Esophagus squamous epithelium (tissue), 5 donors: ENCODE measurements around the gene DENND4C. TPM values are rescaled to one million over a fixed set of nuclear protein-coding genes. Genes with fewer than 3 reads are reported as not detected.
"Not testable (repeated sequence)": the region's sequence is repeated elsewhere in the genome, so short reads cannot be mapped to it uniquely, and the experiment has no call there.

ENCODE experiments used
- DNase-seq: peaks from one replicate; lab custom pipeline; 2025; lab: John Stamatoyannopoulos, UW
- H3K27ac ChIP-seq, 4 donors: fragments of 200-600 bp; sonication (generic); one replicate each; pipeline ENCODE4 v1.5.1; 2016 to 2019; ENCODE audit warnings: mild to moderate bottlenecking in 1 of 4
- H3K27me3 ChIP-seq, 4 donors: fragments of 200-600 bp; sonication (generic); 1 replicate in 3 of 4; 2 replicates in 1 of 4; pipeline versions ENCODE4 v1.5.1 to v1.6.0; 2017 to 2021; ENCODE audit warnings: antibody characterized with exemption in 1 of 4
- H3K36me3 ChIP-seq, 3 donors: fragments of 200-600 bp; sonication (generic); one replicate each; pipeline ENCODE4 v1.5.1; 2016 to 2019
- H3K4me1 ChIP-seq, 3 donors: fragments of 200-600 bp; sonication (generic); one replicate each; pipeline ENCODE4 v1.5.1; 2017 to 2019
- H3K4me3 ChIP-seq, 4 donors: fragments of 200-600 bp; sonication (generic); 1 replicate in 3 of 4; 2 replicates in 1 of 4; pipeline ENCODE4 v1.5.1; 2016 to 2019; ENCODE audit warnings: mild to moderate bottlenecking in 2 of 4, moderate library complexity in 1 of 4
- H3K9me3 ChIP-seq, 3 donors: fragments of 200-600 bp; sonication (generic); one replicate each; pipeline ENCODE4 v1.5.1; 2016 to 2019
- CTCF ChIP-seq, 6 experiments: fragments of 450-650 bp in 4 of 6; fragments of 200-600 bp in 2 of 6; sonication (generic) in 2 of 6; IDR thresholded peaks; one replicate each; pipeline ENCODE4 v1.5.1; 2016 to 2019; ENCODE audit warnings: antibody characterized with exemption in 6 of 6, mild to moderate bottlenecking in 4 of 6, moderate library complexity in 4 of 6
- POLR2A ChIP-seq, 4 donors: fragments of 450-650 bp; IDR thresholded peaks; one replicate each; pipeline ENCODE4 v1.6.1; 2017; ENCODE audit warnings: antibody characterized with exemption in 4 of 4, mild to moderate bottlenecking in 4 of 4, moderate library complexity in 3 of 4
- WGBS, 2 donors: methylation state at CpG; one replicate each; pipeline ENCODE4 v1.1.5; 2018; 5-methylcytosine and 5-hydroxymethylcytosine counted together
- intact Hi-C: fragments of 100-400 bp; cut with DNase I; formaldehyde crosslinking; loops from one replicate; pipeline ENCODE4 v1.15.0; 2022
- total RNA-seq, 4 donors: library from RNA; depleted of rRNA; stranded (reverse); fragments of >200 nt; gene quantifications; one replicate each; pipeline ENCODE4 v1.1.0, GENCODE V29; 2016
- donor health status: DM: yes; HTN: yes; CAD: no.

Gene DENND4C
- total RNA-seq, 4 donors from 2014 or later = 32.7 to 65.8 (median 50.7) TPM

- no peak overlapping the region for H3K4me3 ChIP-seq
- no peak for DNase-seq
- WGBS, 2 donors = 91 to 100% methylated on average over 2 of the region's 2 CpGs
- peaks cover 0 to 26% (median 0%) of the 10 kb centered on the region in 3 donors for H3K4me1 ChIP-seq
- no peak for TF ChIP-seq CTCF (IDR thresholded peaks at IDR 0.05)
- no peak for TF ChIP-seq POLR2A (IDR thresholded peaks at IDR 0.05)
- H3K9me3 ChIP-seq = no peaks in the 10 kb centered on the region
- no peak overlapping the region for H3K27ac ChIP-seq
- H3K27me3 ChIP-seq = no peaks in the 10 kb centered on the region
- intact Hi-C loops = no loop called here
- peaks cover 0 to 36% (median 0%) of the 10 kb centered on the region in 3 donors for H3K36me3 ChIP-seq
These were observed 16.9 kb downstream of the DENND4C start for GRCh38 chr9:19247420-19247819.

- DNase-seq, H3K4me3 ChIP-seq, intact Hi-C loops, H3K27ac ChIP-seq, H3K27me3 ChIP-seq, H3K9me3 ChIP-seq: not testable (repeated sequence)
- 86 to 93% methylated on average over 7 to 8 of the region's 8 CpGs for WGBS, 2 donors
- H3K36me3 ChIP-seq = peaks cover 0 to 21% (median 0%) of the 10 kb centered on the region in 3 donors
- peaks cover 0 to 28% (median 0%) of the 10 kb centered on the region in 3 donors for H3K4me1 ChIP-seq
These were observed 19.9 kb downstream of the DENND4C start for GRCh38 chr9:19250346-19250745.

- intact Hi-C loops, H3K27me3 ChIP-seq, H3K27ac ChIP-seq, H3K9me3 ChIP-seq, H3K4me3 ChIP-seq, DNase-seq: not testable (repeated sequence)
- peaks cover 0 to 28% (median 0%) of the 10 kb centered on the region in 3 donors for H3K4me1 ChIP-seq
- peaks cover 0 to 21% (median 0%) of the 10 kb centered on the region in 3 donors for H3K36me3 ChIP-seq
- WGBS, 2 donors = 75 to 88% methylated on average over 1 of the region's 1 CpG
These were observed 20.7 kb downstream of the DENND4C start for GRCh38 chr9:19251203-19251602.

- H3K4me1 ChIP-seq = peaks cover 0 to 28% (median 0%) of the 10 kb centered on the region in 3 donors
- intact Hi-C loops, H3K27ac ChIP-seq, H3K27me3 ChIP-seq, DNase-seq, H3K4me3 ChIP-seq, H3K9me3 ChIP-seq: not testable (repeated sequence)
- 92 to 94% methylated on average over 5 of the region's 5 CpGs for WGBS, 2 donors
- peaks cover 0 to 21% (median 0%) of the 10 kb centered on the region in 3 donors for H3K36me3 ChIP-seq
These were observed 21.1 kb downstream of the DENND4C start for GRCh38 chr9:19251622-19252021.

GRCh38 chr9:19252174-19252884, 21.8 kb downstream of the DENND4C start:
- 70 to 73% methylated on average over 7 of the region's 7 CpGs for WGBS, 2 donors
- intact Hi-C loops = no loop called here
- no peak for DNase-seq
- Histone ChIP-seq H3K4me3 (no peak overlapping the region), H3K4me1 (peaks cover 0 to 25% (median 0%) of the 10 kb centered on the region in 3 donors), H3K36me3 (peaks cover 0 to 21% (median 0%) of the 10 kb centered on the region in 3 donors), H3K27me3 (no peaks in the 10 kb centered on the region), H3K27ac (no peak overlapping the region), H3K9me3 (no peaks in the 10 kb centered on the region)
- no peak for TF ChIP-seq POLR2A (IDR thresholded peaks at IDR 0.05)
- TF ChIP-seq CTCF (IDR thresholded peaks at IDR 0.05) = no peak

- intact Hi-C loops = no loop called here
- 81 to 92% methylated on average over 3 to 4 of the region's 4 CpGs for WGBS, 2 donors
- H3K4me1 ChIP-seq = peaks cover 0 to 21% (median 0%) of the 10 kb centered on the region in 3 donors
- TF ChIP-seq CTCF (IDR thresholded peaks at IDR 0.05) (no peak), POLR2A (IDR thresholded peaks at IDR 0.05) (no peak)
- H3K4me3 ChIP-seq = no peak overlapping the region
- no peak for DNase-seq
- H3K9me3 ChIP-seq = no peaks in the 10 kb centered on the region
- H3K27me3 ChIP-seq = no peaks in the 10 kb centered on the region
- H3K27ac ChIP-seq = no peak overlapping the region
- peaks cover 0 to 21% (median 0%) of the 10 kb centered on the region in 3 donors for H3K36me3 ChIP-seq
These were observed 22.4 kb downstream of the DENND4C start for GRCh38 chr9:19252885-19253219.
